ENCODE measurements around the gene SPAG8.

Gene SPAG8

DNA sequence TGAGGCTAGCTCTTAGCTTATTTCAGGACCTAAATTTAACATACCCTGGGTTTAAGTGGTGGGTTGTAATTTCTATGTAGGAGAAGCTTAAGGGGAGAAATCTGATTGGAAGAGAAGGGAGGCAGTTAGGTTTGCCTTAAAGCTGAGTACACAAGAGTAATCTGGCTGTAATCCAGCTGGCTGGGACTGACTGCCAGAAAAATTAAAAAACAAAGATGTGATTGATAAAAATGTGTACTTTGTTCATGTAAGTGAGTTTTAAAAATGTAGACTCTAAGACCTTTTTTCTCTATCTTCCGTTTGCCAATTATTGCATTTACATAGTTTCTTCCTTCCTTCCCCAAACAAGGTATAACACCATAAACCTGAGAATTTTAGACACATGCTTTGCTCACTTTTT is 40.5 kb downstream of the SPAG8 start:
- Mint-ChIP-seq H3K36me3 (ENCODE audit: low read depth) (no peaks in the 10 kb centered on the region), H3K9me3 (no peaks in the 10 kb centered on the region), H3K27ac (no peak overlapping the region), H3K27me3 (ENCODE audit: low read depth, poor library complexity) (no peaks in the 10 kb centered on the region), H3K4me3 (no peak overlapping the region), H3K4me1 (peaks cover 23% of the 10 kb centered on the region)
- no peak for DNase-seq
- no peak for TF ChIP-seq CTCF (IDR thresholded peaks at IDR 0.05)

DNA sequence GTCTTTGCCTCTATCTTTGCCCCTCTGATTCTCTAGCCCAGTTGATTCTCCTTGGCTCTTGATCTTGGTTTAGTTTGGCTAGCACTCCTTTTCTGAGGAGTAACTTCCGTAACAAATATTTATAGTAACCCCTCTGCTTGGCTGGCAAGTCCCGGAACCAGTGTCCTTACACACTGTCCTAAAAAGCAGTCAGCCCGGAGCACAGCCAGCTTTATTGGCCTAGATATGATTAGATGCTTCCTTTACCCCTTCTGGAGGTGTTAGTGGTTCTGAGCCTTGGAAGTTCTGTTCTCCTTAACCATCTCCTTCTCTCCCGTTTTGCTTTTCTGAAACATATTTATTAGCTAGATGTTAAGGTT is 41.0 kb downstream of the SPAG8 start:
- H3K4me1 Mint-ChIP-seq = peaks cover 20% of the 10 kb centered on the region
- TF ChIP-seq CTCF (IDR thresholded peaks at IDR 0.05) = no peak
- no peaks in the 10 kb centered on the region for H3K27me3 Mint-ChIP-seq (ENCODE audit: low read depth, poor library complexity)
- H3K27ac Mint-ChIP-seq = no peak overlapping the region
- H3K4me3 Mint-ChIP-seq = no peak overlapping the region
- no peaks in the 10 kb centered on the region for H3K9me3 Mint-ChIP-seq
- H3K36me3 Mint-ChIP-seq (ENCODE audit: low read depth) = no peaks in the 10 kb centered on the region
- no peak for DNase-seq

- H3K9me3 Mint-ChIP-seq = no peaks in the 10 kb centered on the region
- H3K4me1 Mint-ChIP-seq = peaks cover 7% of the 10 kb centered on the region
- H3K27me3 Mint-ChIP-seq (ENCODE audit: low read depth, poor library complexity) = no peaks in the 10 kb centered on the region
- TF ChIP-seq CTCF (IDR thresholded peaks at IDR 0.05) = no peak
- no peaks in the 10 kb centered on the region for H3K36me3 Mint-ChIP-seq (ENCODE audit: low read depth)
- DNase-seq = no peak
- H3K27ac Mint-ChIP-seq = no peak overlapping the region
- H3K4me3 Mint-ChIP-seq = no peak overlapping the region
These were observed 42.3 kb downstream of the SPAG8 start for GRCh38 chr9:35769763-35770162.

DNA sequence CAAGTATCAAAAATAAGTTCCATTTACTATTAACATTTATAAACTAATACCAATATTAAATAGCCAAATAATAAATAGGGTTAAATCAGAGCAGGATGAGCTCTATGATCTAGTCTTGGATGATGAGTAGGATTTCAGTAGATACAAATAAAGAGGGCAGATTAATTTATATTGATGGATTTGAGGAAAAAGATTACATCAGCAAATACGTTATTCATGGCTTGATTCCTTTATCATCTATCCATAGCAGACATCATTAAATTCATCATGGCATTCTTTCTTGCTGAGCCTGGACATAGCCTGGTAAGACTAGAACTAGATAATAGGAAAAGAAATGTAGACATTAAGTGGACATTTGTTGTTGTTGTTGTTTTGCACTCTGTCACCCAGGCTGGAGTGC is 44.6 kb downstream of the SPAG8 start:
- no peak overlapping the region for H3K27ac Mint-ChIP-seq
- H3K36me3 Mint-ChIP-seq (ENCODE audit: low read depth) = peaks cover 9% of the 10 kb centered on the region
- no peak overlapping the region for H3K4me3 Mint-ChIP-seq
- DNase-seq = no peak
- TF ChIP-seq CTCF (IDR thresholded peaks at IDR 0.05) = no peak
- H3K4me1 Mint-ChIP-seq = no peaks in the 10 kb centered on the region
- peaks cover 4% of the 10 kb centered on the region for H3K27me3 Mint-ChIP-seq (ENCODE audit: low read depth, poor library complexity)
- H3K9me3 Mint-ChIP-seq = no peaks in the 10 kb centered on the region

DNA sequence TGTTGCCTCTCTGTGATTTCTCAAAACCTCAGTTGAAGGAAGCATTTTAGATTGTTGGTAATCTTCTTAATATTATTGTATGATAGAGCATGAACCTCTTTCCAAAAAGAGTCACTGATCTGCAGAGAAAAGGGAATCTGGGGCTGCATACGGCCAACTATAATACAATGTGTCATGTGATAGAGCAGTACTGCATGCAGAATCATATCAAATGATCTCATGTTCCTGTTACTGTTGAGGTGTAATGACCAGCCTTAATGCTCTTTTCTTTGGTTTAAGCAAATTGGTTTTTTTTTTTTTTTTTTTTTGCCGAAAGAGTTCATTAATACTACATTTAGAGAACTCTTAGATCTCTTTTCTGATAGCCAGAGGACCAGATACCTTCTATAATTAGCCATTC is 45.1 kb downstream of the SPAG8 start:
- Mint-ChIP-seq H3K27me3 (ENCODE audit: low read depth, poor library complexity) (peaks cover 4% of the 10 kb centered on the region), H3K4me1 (no peaks in the 10 kb centered on the region), H3K9me3 (no peaks in the 10 kb centered on the region), H3K27ac (no peak overlapping the region), H3K4me3 (no peak overlapping the region), H3K36me3 (ENCODE audit: low read depth) (peaks cover 9% of the 10 kb centered on the region)
- no peak for TF ChIP-seq CTCF (IDR thresholded peaks at IDR 0.05)
- no peak for DNase-seq

- Mint-ChIP-seq H3K4me1 (peaks cover 21% of the 10 kb centered on the region), H3K4me3 (no peak overlapping the region), H3K36me3 (ENCODE audit: low read depth) (peaks cover 9% of the 10 kb centered on the region), H3K27ac (no peak overlapping the region), H3K27me3 (ENCODE audit: low read depth, poor library complexity) (peaks cover 7% of the 10 kb centered on the region), H3K9me3 (no peaks in the 10 kb centered on the region)
- DNase-seq = no peak
- no peak for TF ChIP-seq CTCF (IDR thresholded peaks at IDR 0.05)
These were observed 48.3 kb downstream of the SPAG8 start for GRCh38 chr9:35763803-35764202.
